MG63 (cell line): ENCODE data around the gene FAM193B. TPM values are rescaled to one million over a fixed set of nuclear protein-coding genes. Genes with fewer than 3 reads are reported as not detected.
A peak's percentile ranks its signal among the peaks of the same experiment; 100 is the strongest.

Experiments
- DNase-seq: peaks from one replicate; pipeline ENCODE4 v3.0.0-alpha.2; 2020
- H3K27me3 ChIP-seq: fragments of 250-450 bp; sonication (Bioruptor Pico); 2 replicates; pipeline ENCODE4 v1.5.1; 2020; ENCODE audit warnings: mild to moderate bottlenecking, moderate library complexity
- H3K36me3 ChIP-seq: fragments of 250-450 bp; sonication (Bioruptor Pico); 2 replicates; pipeline ENCODE4 v1.5.1; 2020; ENCODE audit warnings: mild to moderate bottlenecking, moderate library complexity
- H3K4me3 ChIP-seq: fragments of 250-450 bp; sonication (Bioruptor Pico); 2 replicates; pipeline ENCODE4 v1.5.1; 2020; ENCODE audit warnings: mild to moderate bottlenecking, moderate library complexity
- H3K9me3 ChIP-seq: fragments of 250-450 bp; sonication (Bioruptor Pico); 2 replicates; pipeline ENCODE4 v1.5.1; 2020; ENCODE audit warnings: mild to moderate bottlenecking, moderate library complexity
- total RNA-seq: library from RNA; depleted of rRNA; stranded (reverse); fragments of >200 nt; shearing (Covaris generic); gene quantifications from 2 replicates; pipeline ENCODE4 v1.2.3, GENCODE V29; 2014; ENCODE audit warnings: low replicate concordance

The FAM193B gene
- total RNA-seq, 1 experiment from 2014 or later = 22.3 TPM

DNA sequence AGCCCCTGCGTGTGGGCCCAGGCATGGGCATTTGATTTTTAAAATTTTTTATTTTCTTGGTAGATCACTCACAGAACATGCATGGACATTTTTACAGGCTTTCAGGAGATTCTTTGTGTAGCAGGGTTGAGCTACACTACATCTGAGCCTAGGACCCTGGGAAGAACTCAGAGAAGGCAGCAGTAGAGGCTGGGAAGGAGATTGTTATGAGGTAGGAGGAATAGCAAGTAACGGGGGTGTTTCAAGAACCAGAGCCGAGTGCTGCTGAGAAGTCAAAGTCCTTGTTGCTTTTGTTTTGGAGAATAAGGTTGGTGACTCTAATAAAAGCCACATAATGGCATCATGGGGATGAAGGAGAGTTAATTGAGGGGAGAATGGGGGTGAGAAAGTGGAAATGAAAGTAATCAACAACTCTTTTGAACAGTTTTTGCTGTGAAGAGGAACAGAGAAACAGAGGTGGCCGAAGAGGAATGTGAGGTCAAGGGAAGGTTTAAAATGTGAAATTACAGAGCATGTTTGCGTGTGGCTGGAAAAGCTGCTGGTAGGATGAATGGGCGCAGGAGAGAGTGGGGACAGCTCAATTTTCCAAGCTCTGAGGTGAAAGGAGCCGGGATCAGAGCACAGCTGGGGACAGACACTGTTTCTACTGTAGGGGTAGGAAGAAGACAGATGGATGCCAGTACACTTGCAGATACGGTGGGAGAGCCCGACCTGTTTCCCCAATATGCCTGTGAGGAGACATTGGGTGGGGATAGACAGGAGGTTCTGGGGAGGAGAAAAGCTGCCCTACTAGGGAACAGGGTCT lies 52.3 kb downstream of the FAM193B start:
- no peak for DNase-seq
- H3K9me3 ChIP-seq = no peaks in the 10 kb centered on the region
- H3K27me3 ChIP-seq = no peaks in the 10 kb centered on the region
- no peaks in the 10 kb centered on the region; the same call in none of the 2 replicates for H3K36me3 ChIP-seq
- H3K4me3 ChIP-seq = no peak overlapping the region

- Histone ChIP-seq H3K4me3 (no peak overlapping the region), H3K9me3 (no peaks in the 10 kb centered on the region), H3K36me3 (peaks cover 7% of the 10 kb centered on the region), H3K27me3 (no peaks in the 10 kb centered on the region)
- DNase-seq = peak; percentile 87
Observed at GRCh38 chr5:177500685-177501522, 53.5 kb downstream of the FAM193B start.

GRCh38 chr5:177499842-177500241 lies 54.5 kb downstream of the FAM193B start:
- Histone ChIP-seq H3K27me3 (no peaks in the 10 kb centered on the region), H3K36me3 (peaks cover 17% of the 10 kb centered on the region), H3K9me3 (no peaks in the 10 kb centered on the region), H3K4me3 (no peak overlapping the region)
- DNase-seq = no peak

GRCh38 chr5:177498013-177498787 lies 56.2 kb downstream of the FAM193B start:
- H3K4me3 ChIP-seq = peak overlapping the region; percentile 65
- H3K36me3 ChIP-seq = peaks cover 34% of the 10 kb centered on the region
- no peaks in the 10 kb centered on the region for H3K27me3 ChIP-seq
- DNase-seq = no peak
- no peaks in the 10 kb centered on the region for H3K9me3 ChIP-seq

DNA sequence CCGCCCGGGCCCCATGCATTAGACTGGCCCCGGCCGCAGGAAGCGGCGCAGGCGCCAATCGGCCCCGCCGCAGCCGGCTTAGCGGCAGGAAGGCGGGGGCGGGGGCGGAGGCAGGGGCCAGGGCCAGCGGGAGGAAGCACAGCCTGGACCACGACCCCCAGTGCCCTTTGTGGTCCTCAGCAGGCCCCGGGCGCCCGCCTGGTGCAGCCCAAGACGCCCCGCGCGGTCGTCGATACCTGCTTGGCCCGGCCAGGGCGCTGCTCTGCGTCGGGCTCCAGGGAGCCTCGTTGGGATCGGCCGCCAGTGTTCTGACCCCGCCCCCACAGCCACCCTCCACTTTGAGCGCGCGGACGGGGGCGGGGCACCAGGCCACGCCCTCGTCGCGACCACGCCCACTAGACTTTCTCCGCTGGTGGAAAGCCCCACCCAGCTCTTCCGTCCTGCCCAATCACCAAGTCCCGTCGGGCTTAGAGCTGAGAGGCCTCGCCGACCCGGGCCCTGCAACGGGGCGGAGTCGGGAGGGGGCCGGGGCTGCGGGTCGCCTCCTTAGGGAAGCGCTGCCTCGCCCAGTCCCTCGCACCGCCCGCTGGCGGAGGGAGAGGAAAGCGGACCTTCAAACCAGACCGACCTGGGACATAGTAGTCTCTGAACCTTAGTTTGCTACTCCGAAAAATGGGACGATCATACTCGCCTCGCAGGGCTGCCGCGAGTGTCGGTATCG lies 56.9 kb downstream of the FAM193B start, which contains the start of gene PDLIM7:
Gene PDLIM7, minus strand, starts transcription at position 313 of the 721 bp plus-strand sequence. CDS start 1,092 bp downstream, outside the sequence.
- Histone ChIP-seq H3K27me3 (no peaks in the 10 kb centered on the region), H3K9me3 (no peaks in the 10 kb centered on the region), H3K36me3 (peaks cover 41% of the 10 kb centered on the region), H3K4me3 (peak within 1 kb of the TSS; percentile 65)
- peak; percentile 98 for DNase-seq

- Histone ChIP-seq H3K9me3 (no peaks in the 10 kb centered on the region), H3K36me3 (peaks cover 47% of the 10 kb centered on the region), H3K4me3 (peak overlapping the region; percentile 65), H3K27me3 (no peaks in the 10 kb centered on the region)
- peak; percentile 96 for DNase-seq
Observed at GRCh38 chr5:177496727-177497291, 57.6 kb downstream of the FAM193B start.

DNA sequence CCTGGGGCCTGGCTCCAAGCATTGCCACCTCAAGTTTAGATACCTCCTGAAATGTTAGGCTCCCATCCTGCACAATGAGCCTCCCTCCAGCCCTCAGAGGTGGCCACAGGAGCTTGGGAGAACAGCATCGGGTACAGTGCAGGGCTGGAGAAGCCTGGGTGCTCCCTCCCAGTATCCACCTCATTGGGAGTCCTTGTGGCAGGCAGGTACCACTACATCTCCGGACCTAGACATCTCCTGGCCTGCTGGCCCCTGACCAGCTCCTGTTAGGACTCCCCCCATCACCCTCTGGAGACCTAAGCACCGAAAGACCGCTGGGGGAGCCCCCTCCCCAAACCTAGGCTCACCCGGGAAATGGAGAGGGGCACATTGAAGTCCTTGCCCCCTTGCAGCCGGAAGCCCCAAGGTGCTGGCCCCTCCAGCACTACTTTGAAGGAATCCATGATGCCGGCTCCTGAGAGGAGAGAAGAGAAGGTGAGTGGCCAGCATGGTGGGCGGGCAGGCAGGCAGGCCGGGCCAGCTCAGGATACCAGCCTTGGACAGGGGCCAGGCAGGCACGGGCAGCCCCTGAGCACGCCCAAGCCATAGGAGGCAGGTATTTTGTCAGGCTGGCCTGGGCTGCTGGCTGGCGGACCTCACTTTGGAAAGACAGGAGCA lies 58.2 kb downstream of the FAM193B start:
- peak overlapping the region; percentile 65 for H3K4me3 ChIP-seq
- H3K27me3 ChIP-seq = no peaks in the 10 kb centered on the region
- peaks cover 50% of the 10 kb centered on the region for H3K36me3 ChIP-seq
- no peaks in the 10 kb centered on the region for H3K9me3 ChIP-seq
- peak; percentile 66 for DNase-seq

GRCh38 chr5:177495243-177496060 lies 58.9 kb downstream of the FAM193B start:
- Histone ChIP-seq H3K4me3 (peak overlapping the region; percentile 65), H3K9me3 (no peaks in the 10 kb centered on the region), H3K27me3 (no peaks in the 10 kb centered on the region), H3K36me3 (peaks cover 57% of the 10 kb centered on the region)
- peak; percentile 79 for DNase-seq

- Histone ChIP-seq H3K36me3 (peaks cover 66% of the 10 kb centered on the region), H3K27me3 (no peaks in the 10 kb centered on the region), H3K4me3 (no peak overlapping the region), H3K9me3 (no peaks in the 10 kb centered on the region)
- peak; percentile 89 for DNase-seq
Observed at GRCh38 chr5:177494346-177495195, 59.8 kb downstream of the FAM193B start.

GRCh38 chr5:177493795-177494345 lies 60.5 kb downstream of the FAM193B start:
- Histone ChIP-seq H3K36me3 (peaks cover 73% of the 10 kb centered on the region), H3K9me3 (no peaks in the 10 kb centered on the region), H3K27me3 (no peaks in the 10 kb centered on the region), H3K4me3 (no peak overlapping the region)
- no peak for DNase-seq

DNA sequence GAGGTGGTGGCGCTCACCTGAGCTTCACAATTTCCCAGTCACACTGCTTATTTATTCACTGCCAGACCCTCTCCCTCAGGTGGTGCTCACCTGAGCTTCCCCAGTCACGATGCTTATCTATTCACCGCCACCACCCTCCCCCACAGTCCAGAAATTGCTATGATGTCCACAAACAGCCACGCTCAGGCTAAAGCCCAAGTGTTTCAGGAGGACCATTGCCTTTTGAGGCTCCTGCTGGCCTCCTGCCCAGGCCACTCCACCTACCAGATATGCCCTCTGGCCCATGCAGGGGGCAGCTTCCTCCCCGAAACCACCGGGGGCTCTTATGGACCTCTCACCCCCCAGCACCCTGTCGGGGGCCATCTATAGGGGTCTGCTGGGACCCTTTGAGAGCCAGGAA lies 61.5 kb downstream of the FAM193B start:
- Histone ChIP-seq H3K27me3 (no peaks in the 10 kb centered on the region), H3K36me3 (peaks cover 83% of the 10 kb centered on the region), H3K9me3 (no peaks in the 10 kb centered on the region), H3K4me3 (no peak overlapping the region)
- no peak for DNase-seq

- Histone ChIP-seq H3K9me3 (no peaks in the 10 kb centered on the region), H3K36me3 (peaks cover 90% of the 10 kb centered on the region), H3K4me3 (no peak overlapping the region), H3K27me3 (no peaks in the 10 kb centered on the region)
- DNase-seq = no peak
Observed at GRCh38 chr5:177491983-177492746, 62.2 kb downstream of the FAM193B start.

- Histone ChIP-seq H3K9me3 (no peaks in the 10 kb centered on the region), H3K36me3 (peaks cover 95% of the 10 kb centered on the region), H3K27me3 (no peaks in the 10 kb centered on the region), H3K4me3 (no peak overlapping the region)
- no peak for DNase-seq
Observed at GRCh38 chr5:177491429-177491945, 62.9 kb downstream of the FAM193B start.
